ENCODE data around the gene LMTK2. TPM values are rescaled to one million over a fixed set of nuclear protein-coding genes. Genes with fewer than 3 reads are reported as not detected.

The LMTK2 gene
- total and polyA plus RNA-seq, 2 donors (not counting 1 experiment from before 2014, with no cell fraction given): 4.9 to 13.1 TPM

DNA sequence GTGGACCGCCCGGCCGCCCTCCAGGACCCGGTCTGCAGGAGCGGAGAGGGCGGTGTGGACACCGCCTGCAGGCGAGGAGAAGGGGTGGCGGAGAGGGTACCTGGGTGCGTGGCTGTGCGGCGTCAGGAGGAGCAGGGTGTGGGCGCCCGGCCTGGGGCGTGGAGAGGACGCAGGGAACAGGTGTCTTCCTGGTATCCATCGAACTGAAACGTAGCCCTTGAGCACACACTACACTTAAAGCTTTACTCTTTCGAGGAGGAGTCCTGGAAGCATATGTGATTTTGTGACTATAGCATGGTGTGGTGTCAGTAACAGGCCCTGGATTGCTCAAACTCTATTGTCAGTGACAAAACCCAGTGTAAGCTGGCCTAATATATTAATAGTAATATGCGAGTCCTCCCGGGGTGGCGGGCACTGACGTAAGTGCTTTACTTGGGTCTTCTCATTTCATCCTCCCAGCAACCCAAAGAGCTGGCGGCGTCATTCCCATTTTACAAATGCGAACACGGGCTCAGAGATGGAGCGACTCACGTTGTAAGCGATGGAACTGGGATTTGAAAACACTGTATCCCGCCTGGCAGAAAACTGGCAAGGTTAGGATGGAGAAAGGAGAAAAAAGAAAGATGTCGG is 145.9 kb downstream of the LMTK2 start:
- Mint-ChIP-seq H3K4me3 (peak overlapping the region; percentile 98), H3K4me1 (peaks cover 34% of the 10 kb centered on the region), H3K9me3 (ENCODE audit: insufficient read depth) (no peaks in the 10 kb centered on the region), H3K27ac (peak overlapping the region; percentile 90), H3K27me3 (no peaks in the 10 kb centered on the region)
- Histone ChIP-seq H3K36me3 (replicated peaks in 1 of 2; ENCODE audit: control extremely low read depth in 1 of 2, control insufficient read depth in 1 of 2, extremely low read depth in 1 of 2, insufficient read depth in 2 of 2, low read length in 1 of 2) (peaks cover 0 to 20% of the 10 kb centered on the region in 2 experiments), H3K4me1 (ENCODE audit: control insufficient read depth in 2 of 2, insufficient read depth in 2 of 2, low read length in 2 of 2) (peaks cover 22 to 40% of the 10 kb centered on the region in 2 donors), H2AFZ (ENCODE audit: insufficient read depth, low read depth, low read length, poor library complexity, severe bottlenecking) (peak overlapping the region; percentile 93), H3K79me2 (ENCODE audit: control insufficient read depth, insufficient read depth, low read length) (peaks cover 51% of the 10 kb centered on the region), H3K27ac (ENCODE audit: low read length in 2 of 2) (peak overlapping the region; percentile 21 to 68), H3K27me3 (replicated peaks in 1 of 4; ENCODE audit: control extremely low read depth in 1 of 4, control insufficient read depth in 3 of 4, insufficient read depth in 4 of 4, low read length in 3 of 4) (no peaks in the 10 kb centered on the region), H3K4me3 (ENCODE audit: control extremely low read depth in 1 of 5, extremely low read depth in 1 of 5, insufficient read depth in 1 of 5, low read depth in 2 of 5, low read length in 4 of 5) (peak overlapping the region; percentile 63 to 95 (median 83)), H3K9ac (ENCODE audit: low read length) (peak overlapping the region; percentile 82), H3K9me3 (ENCODE audit: control extremely low read depth in 1 of 3, control insufficient read depth in 2 of 3, insufficient read depth in 1 of 3, low read length in 2 of 3) (no peaks in the 10 kb centered on the region), H3K4me2 (replicated peaks; ENCODE audit: low read depth, low read length, poor library complexity, severe bottlenecking) (peak overlapping the region; percentile 94), H4K20me1 (ENCODE audit: control insufficient read depth, insufficient read depth, low read length, poor library complexity, severe bottlenecking) (peaks cover 18% of the 10 kb centered on the region)
- CTCF ChIA-PET: interaction anchor here (1.4 to 4.6 kb wide), 2 partner anchors 12 to 83 kb away, joined by 4 to 17 read pairs; no protein-coding TSS in a partner anchor
- WGBS (ENCODE audit: insufficient coverage): 46% methylated on average over 17 of the region's 32 CpGs
- TF ChIP-seq EZH2 (IDR thresholded peaks at IDR 0.05; ENCODE audit: borderline replicate concordance, insufficient read depth, low read depth, low read length, poor library complexity, severe bottlenecking): no peak
- TF ChIP-seq, protein P1, sequence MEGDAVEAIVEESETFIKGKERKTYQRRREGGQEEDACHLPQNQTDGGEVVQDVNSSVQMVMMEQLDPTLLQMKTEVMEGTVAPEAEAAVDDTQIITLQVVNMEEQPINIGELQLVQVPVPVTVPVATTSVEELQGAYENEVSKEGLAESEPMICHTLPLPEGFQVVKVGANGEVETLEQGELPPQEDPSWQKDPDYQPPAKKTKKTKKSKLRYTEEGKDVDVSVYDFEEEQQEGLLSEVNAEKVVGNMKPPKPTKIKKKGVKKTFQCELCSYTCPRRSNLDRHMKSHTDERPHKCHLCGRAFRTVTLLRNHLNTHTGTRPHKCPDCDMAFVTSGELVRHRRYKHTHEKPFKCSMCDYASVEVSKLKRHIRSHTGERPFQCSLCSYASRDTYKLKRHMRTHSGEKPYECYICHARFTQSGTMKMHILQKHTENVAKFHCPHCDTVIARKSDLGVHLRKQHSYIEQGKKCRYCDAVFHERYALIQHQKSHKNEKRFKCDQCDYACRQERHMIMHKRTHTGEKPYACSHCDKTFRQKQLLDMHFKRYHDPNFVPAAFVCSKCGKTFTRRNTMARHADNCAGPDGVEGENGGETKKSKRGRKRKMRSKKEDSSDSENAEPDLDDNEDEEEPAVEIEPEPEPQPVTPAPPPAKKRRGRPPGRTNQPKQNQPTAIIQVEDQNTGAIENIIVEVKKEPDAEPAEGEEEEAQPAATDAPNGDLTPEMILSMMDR (IDR thresholded peaks at IDR 0.05): no peak
- DNase-seq (no peak), ATAC-seq (ENCODE audit: low read depth) (no peak)
- POLR2A ChIA-PET: interaction anchor here (2.3 kb wide), 1 partner anchor 28 kb away, joined by 8 read pairs; the partner anchor contains the start of gene BRI3
- intact Hi-C loops (cut with micrococcal nuclease): loop anchor here (1.0 to 10.0 kb wide), 7 partner anchors 29 to 1138 kb away; partner anchors contain the start of genes BAIAP2L1, BRI3, LMTK2 and SDHAF3

DNA sequence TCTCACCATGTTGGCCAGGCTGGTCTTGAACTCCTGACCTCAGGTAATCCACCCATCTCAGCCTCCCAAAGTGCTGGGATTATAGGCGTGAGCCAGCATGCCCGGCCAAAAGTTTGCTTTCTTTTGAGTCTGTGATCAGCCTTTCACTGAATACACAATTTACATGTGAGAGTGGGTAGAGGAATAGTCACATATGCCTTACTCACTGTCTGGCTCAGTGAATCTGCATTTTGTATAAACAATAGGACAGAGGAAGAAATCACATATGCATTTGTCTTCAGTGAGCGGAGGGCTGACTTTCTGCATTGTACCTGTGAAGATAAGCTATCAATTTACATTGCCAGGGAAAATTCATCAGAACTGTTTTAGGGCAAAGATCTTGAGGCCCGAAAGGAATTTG is 147.9 kb downstream of the LMTK2 start:
- no peaks in the 10 kb centered on the region for H4K20me1 ChIP-seq (ENCODE audit: control insufficient read depth, insufficient read depth, low read length, poor library complexity, severe bottlenecking)
- no peak for ATAC-seq (ENCODE audit: low read depth)
- no peaks in the 10 kb centered on the region for H3K27me3 ChIP-seq (replicated peaks in 1 of 4; ENCODE audit: control extremely low read depth in 1 of 4, control insufficient read depth in 3 of 4, insufficient read depth in 4 of 4, low read length in 3 of 4)
- H3K4me1 ChIP-seq (ENCODE audit: control insufficient read depth in 2 of 2, insufficient read depth in 2 of 2, low read length in 2 of 2): peaks cover 17 to 32% of the 10 kb centered on the region in 2 donors
- no peak overlapping the region for H3K4me3 ChIP-seq (ENCODE audit: control extremely low read depth in 1 of 5, extremely low read depth in 1 of 5, insufficient read depth in 1 of 5, low read depth in 2 of 5, low read length in 4 of 5)
- H2AFZ ChIP-seq (ENCODE audit: insufficient read depth, low read depth, low read length, poor library complexity, severe bottlenecking): no peak overlapping the region
- H3K9ac ChIP-seq (ENCODE audit: low read length): no peak overlapping the region
- peaks cover 34% of the 10 kb centered on the region for H3K79me2 ChIP-seq (ENCODE audit: control insufficient read depth, insufficient read depth, low read length)
- H3K4me3 Mint-ChIP-seq: no peak overlapping the region
- H3K4me1 Mint-ChIP-seq: peaks cover 28% of the 10 kb centered on the region
- no peak for DNase-seq
- H3K27ac Mint-ChIP-seq: no peak overlapping the region
- ChIA-PET POLR2A (interaction anchor here (0.7 kb wide), 1 partner anchor 148 kb away, joined by 6 read pairs; no protein-coding TSS in a partner anchor), CTCF (no interaction called here)
- H3K27ac ChIP-seq (ENCODE audit: low read length in 2 of 2): no peak overlapping the region
- no peak for TF ChIP-seq EZH2 (IDR thresholded peaks at IDR 0.05; ENCODE audit: borderline replicate concordance, insufficient read depth, low read depth, low read length, poor library complexity, severe bottlenecking)
- TF ChIP-seq, protein P1 (IDR thresholded peaks at IDR 0.05): no peak
- H3K36me3 ChIP-seq (replicated peaks in 1 of 2; ENCODE audit: control extremely low read depth in 1 of 2, control insufficient read depth in 1 of 2, extremely low read depth in 1 of 2, insufficient read depth in 2 of 2, low read length in 1 of 2): peaks cover 0 to 13% of the 10 kb centered on the region in 2 experiments
- no peak overlapping the region for H3K4me2 ChIP-seq (replicated peaks; ENCODE audit: low read depth, low read length, poor library complexity, severe bottlenecking)
- intact Hi-C loops (cut with micrococcal nuclease): loop anchor here (5.0 to 10.0 kb wide), 3 partner anchors 63 to 1140 kb away; partner anchors contain the start of genes SDHAF3 and TRRAP
- H3K9me3 ChIP-seq (ENCODE audit: control extremely low read depth in 1 of 3, control insufficient read depth in 2 of 3, insufficient read depth in 1 of 3, low read length in 2 of 3): no peaks in the 10 kb centered on the region
- 100% methylated on average over 1 of the region's 4 CpGs for WGBS (ENCODE audit: insufficient coverage)
- H3K27me3 Mint-ChIP-seq: no peaks in the 10 kb centered on the region
- no peaks in the 10 kb centered on the region for H3K9me3 Mint-ChIP-seq (ENCODE audit: insufficient read depth)

All from B cell (primary cell).